NCI-H1417 (cell line): ENCODE results near the gene ABCE1.
"Not testable (repeated sequence)": the region's sequence is repeated elsewhere in the genome, so short reads cannot be mapped to it uniquely, and the experiment has no call there.

Experiments used
- DNase-seq, 3 experiments: peaks; one replicate each; lab custom pipeline; 2025; lab: John Stamatoyannopoulos, UW

The ABCE1 gene

GRCh38 chr4:145102619-145103018 lies 4.5 kb downstream of the ABCE1 start:
- DNase-seq = no peak

GRCh38 chr4:145103496-145103895 lies 5.4 kb downstream of the ABCE1 start:
- no peak for DNase-seq

GRCh38 chr4:145107126-145107525 lies 9.0 kb downstream of the ABCE1 start:
- no peak for DNase-seq

GRCh38 chr4:145108128-145108527 lies 10.0 kb downstream of the ABCE1 start:
- no peak for DNase-seq

GRCh38 chr4:145125396-145125795 lies 27.3 kb downstream of the ABCE1 start:
- DNase-seq = no peak

GRCh38 chr4:145130130-145130529 lies 32.0 kb downstream of the ABCE1 start:
- DNase-seq = no peak

- no peak for DNase-seq
Measured at GRCh38 chr4:145130788-145131399, 32.8 kb downstream of the ABCE1 start.

- DNase-seq = no peak
Measured at GRCh38 chr4:145131848-145132247, 33.7 kb downstream of the ABCE1 start.

- DNase-seq = no peak
Measured at GRCh38 chr4:145132511-145133098, 34.5 kb downstream of the ABCE1 start.

GRCh38 chr4:145136219-145136618 lies 38.1 kb downstream of the ABCE1 start:
- not testable (repeated sequence) for DNase-seq

- no peak for DNase-seq
Measured at GRCh38 chr4:145148980-145149379, 50.9 kb downstream of the ABCE1 start.

- DNase-seq = no peak
Measured at GRCh38 chr4:145153181-145153903, 55.2 kb downstream of the ABCE1 start.

GRCh38 chr4:145153904-145154298 lies 55.8 kb downstream of the ABCE1 start:
- DNase-seq = no peak

GRCh38 chr4:145154573-145154972 lies 56.5 kb downstream of the ABCE1 start:
- DNase-seq = peak in 2 of 3 experiments; percentile 6 to 43

- DNase-seq = no peak
Measured at GRCh38 chr4:145155268-145155870, 57.3 kb downstream of the ABCE1 start.

GRCh38 chr4:145156986-145157385 lies 58.9 kb downstream of the ABCE1 start:
- DNase-seq = no peak

GRCh38 chr4:145161549-145161948 lies 63.4 kb downstream of the ABCE1 start:
- DNase-seq = no peak

- DNase-seq = no peak
Measured at GRCh38 chr4:145167887-145168286, 69.8 kb downstream of the ABCE1 start.

GRCh38 chr4:145168581-145169187 lies 70.6 kb downstream of the ABCE1 start:
- no peak for DNase-seq

- DNase-seq = no peak
Measured at GRCh38 chr4:145170223-145170622, 72.1 kb downstream of the ABCE1 start.

GRCh38 chr4:145171911-145172310 lies 73.8 kb downstream of the ABCE1 start:
- peak in 1 of 3 experiments; percentile 13 for DNase-seq

GRCh38 chr4:145176641-145177432 lies 78.7 kb downstream of the ABCE1 start:
- peak in 2 of 3 experiments; percentile 3 to 9 for DNase-seq
